ENCODE measurements around the gene PEX10. TPM values are rescaled to one million over a fixed set of nuclear protein-coding genes. Genes with fewer than 3 reads are reported as not detected.

PEX10 gene
- total RNA-seq, 6 experiments from 2014 or later = 7.4 to 24.3 (median 10.5) TPM

GRCh38 chr1:2447276-2448097 is 35.1 kb upstream of the PEX10 start:
- no peak for TF ChIP-seq CTCF (IDR thresholded peaks at IDR 0.05)
- Histone ChIP-seq H3K4me3 (no peak overlapping the region), H3K36me3 (no peaks in the 10 kb centered on the region), H3K4me1 (no peaks in the 10 kb centered on the region), H3K9me3 (no peaks in the 10 kb centered on the region), H3K27me3 (peaks cover 0 to 8% of the 10 kb centered on the region in 2 donors), H3K27ac (no peak overlapping the region)
- no peak for DNase-seq
- WGBS (ENCODE audit: insufficient coverage, low coverage, low lambda C conversion rate, missing lambda C conversion rate) = 60% methylated on average over 1 of the region's 23 CpGs
- intact Hi-C loops (cut with DNase I) = no loop called here
- ATAC-seq = no peak

GRCh38 chr1:2446861-2447260 is 34.5 kb upstream of the PEX10 start:
- ATAC-seq = no peak
- no peaks in the 10 kb centered on the region for H3K4me1 ChIP-seq
- H3K27ac ChIP-seq = no peak overlapping the region
- no peaks in the 10 kb centered on the region for H3K9me3 ChIP-seq
- H3K4me3 ChIP-seq = no peak overlapping the region
- no peak for TF ChIP-seq POLR2A (IDR thresholded peaks at IDR 0.05)
- TF ChIP-seq CTCF (IDR thresholded peaks at IDR 0.05) = no peak
- intact Hi-C loops (cut with DNase I) = no loop called here
- peaks cover 0 to 9% of the 10 kb centered on the region in 2 donors for H3K27me3 ChIP-seq
- H3K36me3 ChIP-seq = no peaks in the 10 kb centered on the region
- WGBS (ENCODE audit: insufficient coverage, low coverage, low lambda C conversion rate, missing lambda C conversion rate) = 67% methylated on average over 4 of the region's 9 CpGs
- DNase-seq = no peak

- WGBS (ENCODE audit: insufficient coverage, low coverage, low lambda C conversion rate, missing lambda C conversion rate) = no CpG with 5 or more reads among the region's 13 CpGs
- peaks cover 0 to 9% of the 10 kb centered on the region in 2 donors for H3K27me3 ChIP-seq
- no peaks in the 10 kb centered on the region for H3K9me3 ChIP-seq
- intact Hi-C loops (cut with DNase I) = no loop called here
- H3K4me3 ChIP-seq = no peak overlapping the region
- no peak overlapping the region for H3K27ac ChIP-seq
- H3K4me1 ChIP-seq = no peaks in the 10 kb centered on the region
- no peak for ATAC-seq
- TF ChIP-seq CTCF (IDR thresholded peaks at IDR 0.05) (no peak), POLR2A (IDR thresholded peaks at IDR 0.05) (no peak)
- no peaks in the 10 kb centered on the region for H3K36me3 ChIP-seq
- DNase-seq = no peak
These were observed 34.0 kb upstream of the PEX10 start for GRCh38 chr1:2446394-2446793.

GRCh38 chr1:2445823-2446215 is 33.5 kb upstream of the PEX10 start:
- ATAC-seq = no peak
- intact Hi-C loops (cut with DNase I) = no loop called here
- DNase-seq = no peak

More at GRCh38 chr1:2445823-2446215, 33.5 kb upstream of the PEX10 start:
- no peaks in the 10 kb centered on the region for H3K4me1 ChIP-seq
- H3K27me3 ChIP-seq = peaks cover 0 to 9% of the 10 kb centered on the region in 2 donors
- TF ChIP-seq CTCF (IDR thresholded peaks at IDR 0.05) = no peak
- TF ChIP-seq POLR2A (IDR thresholded peaks at IDR 0.05) = no peak
- H3K36me3 ChIP-seq = no peaks in the 10 kb centered on the region
- H3K4me3 ChIP-seq = no peak overlapping the region
- H3K9me3 ChIP-seq = no peaks in the 10 kb centered on the region
- H3K27ac ChIP-seq = no peak overlapping the region
- 66% methylated on average over 3 of the region's 15 CpGs for WGBS (ENCODE audit: insufficient coverage, low coverage, low lambda C conversion rate, missing lambda C conversion rate)
